NCI-H146 treated with DMSO at 0.1 percent for 48 hours (cell line): ENCODE results near the gene RHOG.
"Not testable (repeated sequence)": the region's sequence is repeated elsewhere in the genome, so short reads cannot be mapped to it uniquely, and the experiment has no call there.

Source experiments
- DNase-seq: peaks from one replicate; lab custom pipeline; 2025; ENCODE audit not compliant: unreplicated experiment; lab: John Stamatoyannopoulos, UW

Gene RHOG

GRCh38 chr11:3834664-3835461 is 5.9 kb downstream of the RHOG start:
- DNase-seq = no peak

GRCh38 chr11:3834349-3834663 is 6.5 kb downstream of the RHOG start:
- no peak for DNase-seq

GRCh38 chr11:3833449-3833848 is 7.3 kb downstream of the RHOG start:
- no peak for DNase-seq

DNA sequence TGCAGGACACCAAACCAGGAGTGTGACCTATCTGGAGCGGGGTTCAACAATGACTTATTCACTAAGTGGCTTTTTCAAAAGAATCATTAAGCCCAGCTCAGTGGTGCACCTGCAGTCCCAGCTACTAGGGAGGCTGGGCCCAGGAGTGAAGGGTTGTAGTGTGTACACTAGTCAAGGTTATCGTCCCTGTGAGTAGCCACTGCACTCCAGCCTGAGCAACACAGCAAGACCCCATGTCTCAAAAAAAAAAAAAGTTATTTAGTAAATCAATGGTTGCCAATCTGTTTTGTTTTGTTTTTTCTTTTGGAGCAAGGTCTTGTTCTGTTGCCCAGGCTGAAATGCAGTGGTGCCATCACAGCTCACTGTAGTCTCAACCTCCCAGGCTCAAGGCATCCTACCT is 7.9 kb downstream of the RHOG start:
- no peak for DNase-seq

DNA sequence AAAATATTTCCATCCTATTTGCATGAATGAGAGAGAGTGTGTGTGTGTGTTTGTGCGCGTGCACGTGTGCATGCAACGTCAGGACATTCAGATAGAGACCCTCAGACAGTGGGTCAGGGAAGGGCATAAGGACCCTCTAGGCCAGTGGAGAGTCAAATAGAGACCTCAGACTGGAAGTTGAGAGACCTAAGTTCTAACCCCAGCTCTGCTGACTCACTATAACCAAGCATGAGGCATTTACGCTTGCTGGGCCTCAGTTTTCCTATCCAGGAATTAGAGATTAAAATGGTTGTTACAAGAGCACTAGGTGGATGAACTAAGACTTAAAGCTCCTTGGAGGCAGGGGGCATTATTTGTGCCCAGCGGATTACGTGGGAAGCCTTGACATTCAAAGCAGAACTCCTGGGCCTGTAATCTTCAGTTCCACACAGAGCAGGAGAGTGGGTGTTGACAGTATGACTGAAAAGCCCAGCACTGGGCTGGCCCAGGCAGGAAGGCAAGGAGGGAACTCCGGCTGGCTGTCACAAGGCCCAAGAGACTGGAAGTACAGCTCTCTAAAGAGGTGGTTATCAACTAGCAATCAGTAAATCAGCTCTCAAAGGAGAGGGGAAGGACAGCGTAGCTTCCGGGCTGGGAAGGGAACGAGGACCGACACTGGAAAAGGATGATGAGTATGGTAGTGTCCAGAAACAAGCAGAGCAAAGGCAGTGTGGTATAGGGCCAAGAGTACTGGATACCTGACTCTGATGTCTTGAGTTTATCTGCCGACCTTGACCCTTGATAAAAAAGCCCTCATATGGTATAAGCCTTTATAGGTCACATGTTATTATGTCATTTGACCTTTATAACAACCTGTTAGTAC is 9.2 kb downstream of the RHOG start:
- no peak for DNase-seq

- no peak for DNase-seq
Measured at GRCh38 chr11:3830730-3831129, 10.0 kb downstream of the RHOG start.

DNA sequence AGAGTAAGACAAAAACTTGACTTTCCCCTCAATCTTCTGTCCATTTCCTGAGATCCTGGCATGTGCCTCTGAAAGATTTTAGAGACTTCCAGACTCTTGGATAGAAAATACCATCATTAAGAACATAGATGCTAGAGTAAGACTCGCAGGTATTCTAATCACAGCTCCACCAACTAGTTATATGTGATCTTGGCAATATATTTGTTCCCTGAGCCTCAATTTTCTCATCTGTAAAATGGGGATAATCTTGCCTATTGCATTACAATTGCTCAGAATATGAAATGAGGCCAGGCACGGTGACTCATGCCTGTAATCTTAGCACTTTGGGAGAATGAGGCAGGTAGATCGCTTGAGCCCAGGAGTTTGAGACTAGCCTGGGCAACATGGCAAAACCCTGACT is 10.7 kb downstream of the RHOG start:
- DNase-seq = no peak

GRCh38 chr11:3827434-3828186 is 13.1 kb downstream of the RHOG start:
- no peak for DNase-seq

DNA sequence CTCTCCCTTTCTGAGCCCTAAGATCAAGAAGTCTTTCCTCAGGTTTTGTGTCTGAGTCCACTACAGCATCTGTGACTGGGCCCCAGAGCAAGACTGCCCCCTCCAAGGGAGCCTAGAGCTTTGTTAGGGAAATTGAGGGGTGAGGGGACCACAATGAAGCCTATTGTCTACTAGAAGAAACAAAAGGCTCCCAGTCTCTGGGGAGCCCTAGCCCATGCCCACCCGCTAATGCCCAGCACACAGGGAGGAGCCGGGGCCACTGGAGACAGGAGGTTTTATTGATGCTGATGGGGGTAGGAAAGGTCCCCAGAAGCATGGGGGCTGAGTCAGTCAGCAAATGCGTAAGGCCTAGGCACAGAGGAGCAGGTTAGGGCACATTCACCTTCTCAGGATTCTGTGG is 14.0 kb downstream of the RHOG start:
- DNase-seq = no peak

- DNase-seq = no peak
Measured at GRCh38 chr11:3825473-3826154, 15.1 kb downstream of the RHOG start.

DNA sequence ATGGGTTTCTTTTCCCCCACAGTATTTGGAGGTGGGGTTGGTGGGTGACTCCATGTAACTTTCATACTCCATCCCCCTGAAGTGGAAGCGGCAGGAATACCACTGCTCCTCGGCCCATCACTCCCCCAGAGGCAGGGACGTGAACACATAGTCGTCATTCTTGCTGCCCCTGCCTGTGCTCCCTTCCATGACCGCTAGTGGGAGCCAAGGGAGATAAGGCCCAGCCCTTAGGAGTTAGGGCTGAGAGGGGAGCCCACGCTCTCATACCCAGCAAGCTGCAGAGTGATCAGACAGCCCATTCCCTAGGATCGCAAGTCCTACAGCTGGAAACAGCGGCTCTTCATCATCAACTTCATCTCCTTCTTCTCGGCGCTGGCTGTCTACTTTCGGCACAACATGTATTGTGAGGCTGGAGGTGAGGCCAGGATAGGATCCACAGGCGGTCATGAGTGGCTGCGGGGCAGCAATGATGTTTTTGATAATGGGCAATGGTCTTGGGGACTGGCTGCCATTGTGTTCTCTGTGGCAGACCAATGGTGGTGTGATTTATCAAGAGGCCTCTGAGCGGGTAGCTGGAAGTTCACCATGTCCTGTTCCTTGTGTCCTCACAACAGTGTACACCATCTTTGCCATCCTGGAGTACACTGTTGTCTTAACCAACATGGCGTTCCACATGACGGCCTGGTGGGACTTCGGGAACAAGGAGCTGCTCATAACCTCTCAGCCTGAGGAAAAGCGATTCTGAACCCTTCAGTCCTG is 15.9 kb downstream of the RHOG start:
- DNase-seq = no peak

GRCh38 chr11:3823762-3824506 is 16.8 kb downstream of the RHOG start:
- DNase-seq = no peak

DNA sequence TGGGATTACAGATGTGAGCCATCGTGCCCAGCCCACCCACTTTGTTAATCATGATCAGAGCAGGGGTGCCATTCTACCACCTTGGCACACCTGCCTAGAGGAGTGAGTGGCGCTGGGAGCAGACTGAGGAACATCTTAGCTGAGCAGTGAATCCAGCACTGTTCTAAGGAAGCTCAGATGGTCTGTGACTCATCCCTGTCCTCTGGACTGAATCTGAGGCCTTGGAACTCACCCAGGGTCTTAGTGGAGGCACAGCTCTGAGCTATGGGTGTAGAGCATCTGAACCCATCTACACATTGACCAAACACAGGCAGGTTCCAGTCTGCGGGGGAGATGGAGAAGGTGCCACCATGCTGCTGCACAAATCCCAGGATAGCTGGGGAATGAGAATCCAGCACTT is 17.5 kb downstream of the RHOG start:
- DNase-seq = no peak

- no peak for DNase-seq
Measured at GRCh38 chr11:3822312-3822711, 18.4 kb downstream of the RHOG start.

GRCh38 chr11:3820971-3821370 is 19.8 kb downstream of the RHOG start:
- no peak for DNase-seq

DNA sequence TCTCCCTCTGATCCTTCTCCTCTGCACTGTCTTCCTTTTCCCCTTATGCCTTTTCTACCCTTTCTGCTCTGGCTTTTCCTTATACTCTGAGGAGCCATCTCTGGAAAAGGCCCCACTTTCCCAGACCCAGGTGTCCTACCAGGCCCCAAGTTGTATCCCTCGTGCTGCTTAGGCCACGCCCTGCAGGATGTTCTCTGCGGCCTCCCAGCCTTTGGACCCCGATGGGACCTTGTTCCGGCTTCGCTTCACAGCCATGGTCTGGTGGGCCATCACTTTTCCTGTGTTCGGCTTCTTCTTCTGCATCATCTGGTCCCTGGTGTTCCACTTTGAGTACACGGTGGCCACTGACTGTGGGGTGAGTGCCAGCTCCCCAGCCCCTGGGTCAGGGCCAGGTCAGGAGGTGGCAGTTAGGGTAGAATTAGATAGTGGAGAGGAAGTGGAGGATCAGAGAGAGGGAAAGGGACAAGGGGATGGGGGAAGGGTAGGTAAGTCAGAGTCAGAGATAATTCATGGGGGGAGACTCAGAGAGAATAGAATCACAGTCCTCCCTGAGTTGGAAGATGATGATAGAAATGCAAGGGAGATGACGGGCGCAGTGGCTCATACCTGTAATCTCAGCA is 23.5 kb downstream of the RHOG start:
- no peak for DNase-seq

- no peak for DNase-seq
Measured at GRCh38 chr11:3816673-3817072, 24.1 kb downstream of the RHOG start.

DNA sequence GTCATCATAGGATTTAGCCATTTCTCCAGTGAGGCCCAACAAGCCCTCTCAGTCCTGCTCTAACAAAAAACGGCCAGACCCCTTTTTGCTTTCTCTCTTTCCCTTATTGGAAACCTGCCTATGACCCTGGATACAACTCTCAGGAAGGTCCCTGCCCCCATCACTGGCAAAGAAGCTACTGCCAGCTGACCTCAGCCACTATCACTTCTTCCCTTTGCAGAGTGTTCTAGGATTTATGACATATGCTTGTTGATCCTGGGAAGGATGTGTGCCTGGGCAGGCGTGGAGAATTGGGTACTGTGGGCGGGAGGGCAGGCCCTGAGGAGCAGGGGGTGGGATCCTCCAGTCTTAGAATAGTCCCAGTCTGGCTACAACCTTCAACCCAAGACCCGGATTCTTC is 24.9 kb downstream of the RHOG start:
- DNase-seq = no peak

GRCh38 chr11:3814832-3815231 is 25.9 kb downstream of the RHOG start:
- DNase-seq = not testable (repeated sequence)
